GM23248 (cell line): ENCODE results near the gene ARSJ. TPM values are rescaled to one million over a fixed set of nuclear protein-coding genes. Genes with fewer than 3 reads are reported as not detected.
A peak's percentile ranks its signal among the peaks of the same experiment; 100 is the strongest.

Experiments used
- DNase-seq: peaks from one replicate; pipeline ENCODE4 v3.0.0-alpha.2; 2015
- H2AFZ ChIP-seq: fragments of 200-600 bp; sonication (generic); 2 replicates; pipeline ENCODE4 v1.6.1; 2016; ENCODE audit warnings: antibody characterized with exemption
- H3F3A ChIP-seq: fragments of 200-600 bp; sonication (generic); 2 replicates; pipeline ENCODE4 v1.6.1; 2016; ENCODE audit warnings: mild to moderate bottlenecking, antibody characterized with exemption, mixed run types; ENCODE audit not compliant: insufficient read depth
- H3K27ac ChIP-seq: fragments of 200-600 bp; sonication (generic); 2 replicates; pipeline ENCODE4 v1.5.1; 2016; ENCODE audit warnings: mild to moderate bottlenecking
- H3K27me3 ChIP-seq: fragments of 200-600 bp; sonication (generic); replicated peaks from 2 replicates; pipeline ENCODE4 v1.6.1; 2016; ENCODE audit warnings: mild to moderate bottlenecking; ENCODE audit not compliant: insufficient read depth
- H3K36me3 ChIP-seq: fragments of 200-600 bp; sonication (generic); 2 replicates; pipeline ENCODE4 v1.6.1; 2016; ENCODE audit warnings: low read depth, mild to moderate bottlenecking
- H3K4me1 ChIP-seq: fragments of 200-600 bp; sonication (generic); 2 replicates; pipeline ENCODE4 v1.6.1; 2016; ENCODE audit warnings: mild to moderate bottlenecking; ENCODE audit not compliant: insufficient read depth
- H3K4me2 ChIP-seq: fragments of 200-600 bp; sonication (generic); one replicate; pipeline ENCODE4 v1.6.1; 2016; ENCODE audit warnings: mild to moderate bottlenecking; ENCODE audit not compliant: unreplicated experiment
- H3K4me3 ChIP-seq: fragments of 200-600 bp; sonication (generic); 2 replicates; pipeline ENCODE4 v1.5.1; 2016; ENCODE audit warnings: mild to moderate bottlenecking
- H3K79me2 ChIP-seq: fragments of 200-600 bp; sonication (generic); 2 replicates; pipeline ENCODE4 v1.6.1; 2016; ENCODE audit warnings: mild to moderate bottlenecking; ENCODE audit not compliant: insufficient read depth
- H3K9ac ChIP-seq: fragments of 200-600 bp; sonication (generic); 2 replicates; pipeline ENCODE4 v1.6.1; 2016; ENCODE audit warnings: mild to moderate bottlenecking
- H3K9me2 ChIP-seq: fragments of 200-600 bp; sonication (generic); 2 replicates; pipeline ENCODE4 v1.6.1; 2016; ENCODE audit warnings: mixed run types, mild to moderate bottlenecking, moderate library complexity; ENCODE audit not compliant: insufficient read depth
- H3K9me3 ChIP-seq: fragments of 200-600 bp; sonication (generic); one replicate; pipeline ENCODE4 v1.6.1; 2017; ENCODE audit warnings: low read depth
- H4K20me1 ChIP-seq: fragments of 200-600 bp; sonication (generic); 2 replicates; pipeline ENCODE4 v1.6.0; 2016; ENCODE audit not compliant: insufficient read depth
- EZH2 ChIP-seq: fragments of 200-600 bp; sonication (generic); IDR thresholded peaks from 2 replicates; pipeline ENCODE4 v1.6.1; 2018; ENCODE audit warnings: antibody characterized with exemption, mild to moderate bottlenecking; ENCODE audit not compliant: insufficient read depth, poor library complexity, severe bottlenecking
- EZH2phosphoT487 ChIP-seq: fragments of 200-600 bp; sonication (generic); IDR thresholded peaks from 2 replicates; pipeline ENCODE4 v1.6.1; 2018; ENCODE audit warnings: antibody characterized with exemption, moderate library complexity, mild to moderate bottlenecking, low read depth; ENCODE audit not compliant: insufficient read depth
- WGBS, 2 experiments: methylation state at CpG; one replicate each; pipeline ENCODE4 v1.1.6; 2015 to 2017; ENCODE audit warnings: low lambda C conversion rate in 2 of 2, low coverage in 1 of 2; ENCODE audit errors: missing lambda C conversion rate in 2 of 2; 5-methylcytosine and 5-hydroxymethylcytosine counted together
- in situ Hi-C: fragments of 300-500 bp; cut with MboI; formaldehyde crosslinking; loops from 2 replicates; pipeline ENCODE4 v1.15.0; 2020
- polyA plus RNA-seq: library from polyadenylated mRNA; unstranded; fragments of >200 nt; fragmentation: Nextera tagmentation; extraction: Ambion mirVana; gene quantifications from 2 replicates; pipeline ENCODE4 v1.2.1, GENCODE V29; 2016
- total RNA-seq: library from RNA; depleted of rRNA; stranded (reverse); fragments of >200 nt; shearing (Covaris generic); gene quantifications from 2 replicates; pipeline ENCODE4 v1.2.3, GENCODE V29; 2014

Gene ARSJ
- total and polyA plus RNA-seq, 2 experiments from 2014 or later: 32.2 to 33.7 TPM

DNA sequence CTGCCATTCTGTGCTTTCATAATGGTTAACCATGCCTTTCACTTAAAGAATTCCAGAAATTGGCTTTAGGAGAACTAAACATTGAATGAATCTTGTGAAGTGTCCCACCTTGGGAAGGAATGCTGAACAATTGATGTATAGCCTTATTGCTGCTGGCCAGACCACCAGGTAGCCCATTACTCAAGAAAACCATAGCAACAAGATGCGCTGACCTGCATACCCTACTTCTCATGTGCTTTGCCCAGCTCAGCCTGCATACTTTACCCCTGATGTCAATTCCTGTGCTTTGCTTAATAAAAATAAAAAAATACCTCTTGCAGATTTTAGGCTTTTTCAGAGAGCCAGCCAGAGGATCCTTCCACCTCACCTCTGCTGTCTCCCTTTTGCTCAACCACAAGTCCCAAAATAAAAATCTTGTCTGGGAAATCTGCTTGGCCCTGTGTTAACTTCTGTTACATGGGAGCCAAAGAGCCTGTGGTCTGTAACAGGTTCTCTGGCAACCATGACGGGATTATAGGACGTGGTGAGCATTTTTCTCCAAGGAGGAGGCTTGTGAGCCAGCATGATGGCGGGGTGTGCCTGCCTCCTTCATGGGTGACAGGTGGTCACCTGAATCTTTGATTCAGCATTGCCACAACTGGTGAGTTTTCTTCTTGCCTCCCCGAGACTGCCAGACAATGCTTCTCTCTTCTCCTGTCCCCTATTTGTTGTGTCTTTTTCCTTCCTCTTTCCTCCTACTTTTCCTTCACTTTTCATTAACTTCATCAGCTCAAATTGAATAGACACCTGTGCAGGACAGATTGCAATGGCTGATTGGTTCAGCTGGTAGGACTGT, 106.8 kb downstream of the ARSJ start:
- Histone ChIP-seq H3K9me2 (no peaks in the 10 kb centered on the region), H3K4me2 (peak overlapping the region; percentile 61), H3K36me3 (no peaks in the 10 kb centered on the region), H4K20me1 (no peaks in the 10 kb centered on the region), H3K79me2 (no peaks in the 10 kb centered on the region), H3K4me3 (no peak overlapping the region; the same call in 1 of the 2 replicates), H2AFZ (peak overlapping the region; percentile 54), H3K27ac (peak overlapping the region; percentile 40), H3K9me3 (no peaks in the 10 kb centered on the region), H3K9ac (no peak overlapping the region), H3K27me3 (no peaks in the 10 kb centered on the region), H3F3A (0 out of 2 replicates have a peak, but pooled peaks cover 8% of the 10 kb centered on the region), H3K4me1 (peaks cover 14% of the 10 kb centered on the region)
- in situ Hi-C loops: no loop called here
- WGBS, 2 experiments: 52 to 57% methylated on average over 5 of the region's 5 CpGs
- DNase-seq: peak; percentile 49
- TF ChIP-seq EZH2phosphoT487 (no peak), EZH2 (no peak)

DNA sequence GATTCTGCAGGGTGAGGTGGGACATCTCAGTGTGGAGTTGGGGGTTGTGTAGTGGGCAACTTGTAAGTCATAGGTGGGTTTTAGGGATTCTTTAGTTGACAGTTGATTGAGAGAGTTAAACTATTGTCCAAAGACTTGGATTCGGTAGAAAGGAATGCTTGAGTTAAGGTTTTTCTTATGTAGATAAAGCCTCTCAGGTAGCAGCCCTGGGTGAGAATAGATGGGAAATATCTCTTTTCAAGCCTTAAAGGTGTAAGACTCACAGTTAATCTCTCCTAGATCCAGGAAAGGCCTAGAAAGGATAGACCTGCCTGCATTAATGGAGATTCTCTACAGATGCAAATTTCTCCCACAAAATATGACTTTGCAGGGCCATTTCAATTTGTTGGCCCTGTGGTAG, 108.4 kb downstream of the ARSJ start:
- no peak overlapping the region for H3K4me2 ChIP-seq
- in situ Hi-C loops: no loop called here
- no peak for DNase-seq
- 0 out of 2 replicates have a peak, but pooled peaks cover 8% of the 10 kb centered on the region for H3F3A ChIP-seq
- H3K9me3 ChIP-seq: no peaks in the 10 kb centered on the region
- 100% methylated on average over 1 of the region's 1 CpG for WGBS, 2 experiments
- H3K79me2 ChIP-seq: no peaks in the 10 kb centered on the region
- no peak overlapping the region for H3K9ac ChIP-seq
- H3K9me2 ChIP-seq: no peaks in the 10 kb centered on the region
- H3K4me3 ChIP-seq: no peak overlapping the region
- H4K20me1 ChIP-seq: no peaks in the 10 kb centered on the region
- no peaks in the 10 kb centered on the region for H3K27me3 ChIP-seq
- H2AFZ ChIP-seq: no peak overlapping the region
- TF ChIP-seq EZH2phosphoT487: no peak
- no peak for TF ChIP-seq EZH2
- H3K4me1 ChIP-seq: peaks cover 14% of the 10 kb centered on the region
- no peaks in the 10 kb centered on the region for H3K36me3 ChIP-seq
- H3K27ac ChIP-seq: no peak overlapping the region

DNA sequence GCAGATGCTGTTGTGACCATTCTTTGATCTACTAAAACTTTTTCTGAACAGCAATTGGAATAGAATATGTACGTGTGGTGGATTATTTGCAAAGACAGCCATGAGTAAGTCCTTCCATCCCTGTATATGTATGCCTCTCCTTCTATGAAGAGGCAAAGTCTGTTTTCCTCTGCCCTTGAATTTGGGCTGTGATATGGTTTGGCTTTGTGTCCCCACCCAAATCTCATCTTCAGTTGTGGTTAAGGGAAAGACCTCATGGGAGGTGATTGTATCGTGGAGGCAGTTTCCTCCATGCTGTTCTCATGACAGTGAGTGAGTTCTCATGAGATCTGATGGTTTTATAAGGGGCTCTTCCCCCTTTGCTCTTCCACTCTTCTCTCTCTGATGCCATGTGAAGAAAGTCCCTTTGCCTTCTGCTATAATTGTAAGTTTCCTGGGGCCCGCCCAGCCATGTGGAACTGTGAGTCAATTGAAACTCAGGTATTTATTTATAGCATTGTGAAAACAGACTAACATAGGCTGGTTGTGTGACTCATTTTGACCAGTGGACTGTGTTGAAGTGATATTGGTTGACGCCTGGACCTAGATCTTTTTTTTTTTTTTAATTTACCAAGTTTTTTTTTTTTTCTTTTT, 109.6 kb downstream of the ARSJ start:
- peak; percentile 60 for DNase-seq

DNA sequence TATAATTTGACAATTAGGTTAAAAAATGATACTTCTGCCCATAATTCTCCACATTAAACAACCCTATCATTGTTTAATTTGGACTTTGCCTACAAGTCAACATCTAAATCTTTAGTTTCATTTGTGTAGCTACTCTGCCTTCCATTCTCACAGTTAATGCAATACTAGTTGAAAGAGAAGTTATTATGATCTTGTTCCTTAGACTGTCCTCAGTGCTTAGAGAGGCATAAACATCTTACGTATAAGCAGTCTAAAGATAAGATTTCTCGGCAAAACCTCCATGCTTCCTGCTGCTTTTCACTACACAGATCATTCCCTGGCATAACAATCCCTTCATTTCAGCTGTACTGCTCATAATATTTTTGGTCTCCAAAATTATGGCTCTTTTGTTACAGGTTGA, 112.8 kb downstream of the ARSJ start:
- WGBS, 2 experiments: 97 to 98% methylated on average over 2 of the region's 2 CpGs
- DNase-seq: no peak
- Histone ChIP-seq H3K9me3 (no peaks in the 10 kb centered on the region), H3K27ac (no peak overlapping the region), H3K4me2 (no peak overlapping the region), H3K4me1 (no peaks in the 10 kb centered on the region), H3K27me3 (no peaks in the 10 kb centered on the region), H3K9me2 (no peaks in the 10 kb centered on the region), H3F3A (no peaks in the 10 kb centered on the region), H2AFZ (no peak overlapping the region), H3K4me3 (no peak overlapping the region), H4K20me1 (no peaks in the 10 kb centered on the region), H3K9ac (no peak overlapping the region), H3K36me3 (no peaks in the 10 kb centered on the region), H3K79me2 (no peaks in the 10 kb centered on the region)
- in situ Hi-C loops: no loop called here
- TF ChIP-seq EZH2phosphoT487: no peak
- TF ChIP-seq EZH2: no peak

More for the DNA sequence above, 109.6 kb downstream of the ARSJ start:
- 89 to 91% methylated on average over 4 of the region's 4 CpGs for WGBS, 2 experiments
- Histone ChIP-seq H3K9ac (no peak overlapping the region), H3K79me2 (no peaks in the 10 kb centered on the region), H3K36me3 (no peaks in the 10 kb centered on the region), H3K27me3 (no peaks in the 10 kb centered on the region), H3K4me1 (peaks cover 14% of the 10 kb centered on the region), H3K9me3 (no peaks in the 10 kb centered on the region), H3K27ac (no peak overlapping the region), H3F3A (0 out of 2 replicates have a peak, but pooled peaks cover 8% of the 10 kb centered on the region), H2AFZ (no peak overlapping the region), H3K9me2 (no peaks in the 10 kb centered on the region), H3K4me3 (no peak overlapping the region), H3K4me2 (no peak overlapping the region), H4K20me1 (no peaks in the 10 kb centered on the region)
- TF ChIP-seq EZH2phosphoT487 (no peak), EZH2 (no peak)
- in situ Hi-C loops: no loop called here
